Esophagus squamous epithelium (tissue), 4 donors: Measurements from ENCODE around the gene PCDH9.

ENCODE experiments used
- POLR2A ChIP-seq, 4 donors: fragments of 450-650 bp; IDR thresholded peaks; one replicate each; pipeline ENCODE4 v1.6.1; 2017; ENCODE audit warnings: antibody characterized with exemption in 4 of 4, mild to moderate bottlenecking in 4 of 4, moderate library complexity in 3 of 4
- TF ChIP-seq, protein P1 (sequence below), 6 experiments: fragments of 450-650 bp in 4 of 6; fragments of 200-600 bp in 2 of 6; sonication (generic) in 2 of 6; IDR thresholded peaks; one replicate each; pipeline ENCODE4 v1.5.1; 2016 to 2019; ENCODE audit warnings: antibody characterized with exemption in 6 of 6, mild to moderate bottlenecking in 4 of 6, moderate library complexity in 4 of 6

DNA sequence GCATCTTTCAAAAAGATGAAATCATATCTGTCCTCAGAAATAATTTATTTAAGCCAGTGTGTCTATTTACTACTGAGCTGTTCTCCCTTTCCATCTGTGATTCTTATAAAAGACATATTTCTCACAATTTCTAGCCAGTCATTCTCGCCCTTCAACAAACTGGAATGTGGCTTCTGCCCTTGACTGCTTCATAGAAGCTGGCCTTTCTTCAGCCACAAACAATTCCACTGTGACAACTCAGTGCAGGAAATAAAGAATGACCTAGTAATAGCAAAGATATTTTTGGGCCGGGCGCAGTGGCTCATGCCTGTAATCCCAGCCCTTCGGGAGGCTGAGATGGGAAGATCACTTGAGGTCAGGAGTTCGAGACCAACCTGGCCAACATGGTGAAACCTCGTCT, 655.5 kb downstream of the PCDH9 start:
- TF ChIP-seq, protein P1, sequence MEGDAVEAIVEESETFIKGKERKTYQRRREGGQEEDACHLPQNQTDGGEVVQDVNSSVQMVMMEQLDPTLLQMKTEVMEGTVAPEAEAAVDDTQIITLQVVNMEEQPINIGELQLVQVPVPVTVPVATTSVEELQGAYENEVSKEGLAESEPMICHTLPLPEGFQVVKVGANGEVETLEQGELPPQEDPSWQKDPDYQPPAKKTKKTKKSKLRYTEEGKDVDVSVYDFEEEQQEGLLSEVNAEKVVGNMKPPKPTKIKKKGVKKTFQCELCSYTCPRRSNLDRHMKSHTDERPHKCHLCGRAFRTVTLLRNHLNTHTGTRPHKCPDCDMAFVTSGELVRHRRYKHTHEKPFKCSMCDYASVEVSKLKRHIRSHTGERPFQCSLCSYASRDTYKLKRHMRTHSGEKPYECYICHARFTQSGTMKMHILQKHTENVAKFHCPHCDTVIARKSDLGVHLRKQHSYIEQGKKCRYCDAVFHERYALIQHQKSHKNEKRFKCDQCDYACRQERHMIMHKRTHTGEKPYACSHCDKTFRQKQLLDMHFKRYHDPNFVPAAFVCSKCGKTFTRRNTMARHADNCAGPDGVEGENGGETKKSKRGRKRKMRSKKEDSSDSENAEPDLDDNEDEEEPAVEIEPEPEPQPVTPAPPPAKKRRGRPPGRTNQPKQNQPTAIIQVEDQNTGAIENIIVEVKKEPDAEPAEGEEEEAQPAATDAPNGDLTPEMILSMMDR (IDR thresholded peaks at IDR 0.05): no peak
- TF ChIP-seq POLR2A (IDR thresholded peaks at IDR 0.05): no peak
